AG09309 (cell line): Measurements from ENCODE around the gene UBN2.
A peak's percentile ranks its signal among the peaks of the same experiment; 100 is the strongest.

Experiments
- DNase-seq: peaks from one replicate; pipeline ENCODE4 v3.0.0-alpha.2; 2010; ENCODE audit warnings: low read depth
- H3K4me3 ChIP-seq: 2 replicates; pipeline ENCODE4 v1.5.1; 2011; ENCODE audit warnings: mild to moderate bottlenecking, low read depth, low read length, moderate library complexity; ENCODE audit not compliant: control insufficient read depth
- TF ChIP-seq, protein P1 (sequence below): IDR thresholded peaks from 2 replicates; pipeline ENCODE4 v1.5.1; 2011; ENCODE audit warnings: mild to moderate bottlenecking, low read depth, low read length, inconsistent platforms; ENCODE audit not compliant: insufficient read depth, control insufficient read depth; ENCODE audit errors: missing control alignments

Gene UBN2

DNA sequence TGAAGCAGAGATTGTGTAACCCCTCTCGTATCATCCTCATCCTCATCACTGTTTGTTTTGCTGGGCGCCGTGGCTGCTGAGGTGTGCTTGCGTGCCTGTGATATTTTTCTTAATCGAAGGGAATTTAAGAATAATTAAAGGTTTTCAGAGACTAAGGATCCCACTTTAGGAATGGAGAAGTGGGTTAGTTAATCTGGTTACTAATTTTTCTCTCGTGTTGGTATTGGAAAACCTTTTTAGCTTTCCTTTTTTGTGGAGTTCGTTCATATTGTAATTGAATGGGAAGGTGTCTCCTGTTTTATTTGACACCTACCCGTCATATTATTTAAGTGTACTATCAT, 1.3 kb downstream of the UBN2 start:
- TF ChIP-seq, protein P1, sequence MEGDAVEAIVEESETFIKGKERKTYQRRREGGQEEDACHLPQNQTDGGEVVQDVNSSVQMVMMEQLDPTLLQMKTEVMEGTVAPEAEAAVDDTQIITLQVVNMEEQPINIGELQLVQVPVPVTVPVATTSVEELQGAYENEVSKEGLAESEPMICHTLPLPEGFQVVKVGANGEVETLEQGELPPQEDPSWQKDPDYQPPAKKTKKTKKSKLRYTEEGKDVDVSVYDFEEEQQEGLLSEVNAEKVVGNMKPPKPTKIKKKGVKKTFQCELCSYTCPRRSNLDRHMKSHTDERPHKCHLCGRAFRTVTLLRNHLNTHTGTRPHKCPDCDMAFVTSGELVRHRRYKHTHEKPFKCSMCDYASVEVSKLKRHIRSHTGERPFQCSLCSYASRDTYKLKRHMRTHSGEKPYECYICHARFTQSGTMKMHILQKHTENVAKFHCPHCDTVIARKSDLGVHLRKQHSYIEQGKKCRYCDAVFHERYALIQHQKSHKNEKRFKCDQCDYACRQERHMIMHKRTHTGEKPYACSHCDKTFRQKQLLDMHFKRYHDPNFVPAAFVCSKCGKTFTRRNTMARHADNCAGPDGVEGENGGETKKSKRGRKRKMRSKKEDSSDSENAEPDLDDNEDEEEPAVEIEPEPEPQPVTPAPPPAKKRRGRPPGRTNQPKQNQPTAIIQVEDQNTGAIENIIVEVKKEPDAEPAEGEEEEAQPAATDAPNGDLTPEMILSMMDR, result no peak
- H3K4me3 ChIP-seq, result peak overlapping the region; percentile 91
- DNase-seq, result no peak

DNA sequence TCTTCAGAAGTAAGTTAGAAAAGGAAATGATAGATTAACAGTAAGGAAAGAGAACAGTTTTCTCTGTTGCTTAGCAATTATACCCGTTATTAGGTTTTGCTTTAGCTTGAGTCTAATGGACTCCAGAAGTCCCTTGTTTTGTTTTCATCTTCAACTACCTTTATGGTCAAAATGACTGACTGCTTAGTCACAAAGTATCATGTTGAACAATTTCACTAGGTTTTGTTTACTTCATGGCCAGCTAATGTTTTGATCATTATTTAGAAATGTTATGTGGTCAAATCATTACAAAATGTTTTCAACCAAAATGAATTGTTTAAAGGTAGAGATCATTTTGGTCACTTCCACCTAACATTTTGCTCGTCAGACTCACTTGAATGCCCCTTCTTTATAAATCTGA, 1.9 kb downstream of the UBN2 start:
- DNase-seq, result no peak
- H3K4me3 ChIP-seq, result peak overlapping the region; percentile 91
- TF ChIP-seq, protein P1, result no peak

DNA sequence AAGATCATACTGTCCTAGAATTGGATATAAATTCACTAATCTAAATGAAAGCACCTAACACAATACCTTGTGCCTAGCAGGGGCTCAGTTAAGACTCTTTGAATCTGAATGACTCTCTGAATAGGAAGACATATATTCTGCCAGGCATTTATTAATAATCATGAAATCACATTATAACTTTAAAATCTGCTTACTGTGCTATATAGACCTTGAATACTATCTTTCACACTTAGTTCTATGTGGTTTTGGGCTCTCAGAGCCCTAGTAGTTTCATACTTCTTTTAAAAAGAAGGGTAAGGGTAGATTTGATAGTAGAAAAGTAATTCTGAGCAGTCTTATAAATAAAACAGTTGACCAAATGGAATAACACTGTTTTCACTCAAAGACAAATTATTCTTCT, 10.2 kb downstream of the UBN2 start:
- TF ChIP-seq, protein P1, result no peak
- DNase-seq, result no peak
- H3K4me3 ChIP-seq, result no peak overlapping the region

DNA sequence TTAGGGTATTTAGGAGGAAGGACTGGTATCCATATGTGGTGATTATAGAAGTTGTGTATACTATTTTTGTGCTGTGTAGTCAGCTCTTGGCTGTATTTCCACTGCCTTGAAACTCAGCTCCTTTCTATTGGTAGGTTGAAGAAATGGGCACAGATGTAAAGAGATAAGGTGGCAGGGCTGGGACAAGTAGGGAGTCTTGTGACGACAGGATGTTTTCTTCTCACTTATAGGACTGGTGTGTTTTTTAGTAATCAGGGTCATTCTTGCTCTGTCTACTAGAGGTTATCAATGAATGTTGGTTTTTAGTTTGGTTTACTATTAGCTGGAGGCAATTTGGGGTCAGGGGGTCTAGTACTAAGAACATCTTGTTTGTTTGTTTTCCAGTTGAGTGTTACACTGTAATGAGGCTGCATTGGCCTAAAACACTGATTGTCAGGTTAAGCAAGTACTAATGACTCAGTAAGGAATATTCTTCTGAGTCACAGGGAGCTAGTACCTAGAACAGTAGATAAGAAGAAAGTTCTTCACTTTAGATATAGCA, 11.8 kb downstream of the UBN2 start:
- no peak overlapping the region for H3K4me3 ChIP-seq
- TF ChIP-seq, protein P1, result no peak
- DNase-seq, result no peak

DNA sequence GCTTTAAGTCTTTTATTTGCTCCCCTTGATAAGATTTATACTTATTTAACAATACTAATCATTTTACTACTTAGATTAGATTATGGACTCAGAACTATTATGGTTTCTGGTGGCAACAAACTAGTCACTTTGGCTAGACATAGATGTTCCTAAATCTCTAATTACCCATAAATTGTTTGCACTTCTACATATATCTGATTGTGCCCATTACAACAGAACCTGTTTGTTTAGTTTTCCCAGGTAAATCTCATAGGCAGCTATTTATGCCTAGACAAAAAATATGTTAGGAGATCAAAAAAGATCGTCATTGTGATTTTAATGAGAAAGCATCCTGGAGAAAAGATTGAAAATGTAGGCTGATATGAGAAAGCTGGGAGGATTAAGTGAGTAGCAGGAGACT, 14.4 kb downstream of the UBN2 start:
- TF ChIP-seq, protein P1, result no peak
- no peak for DNase-seq
- no peak overlapping the region for H3K4me3 ChIP-seq

DNA sequence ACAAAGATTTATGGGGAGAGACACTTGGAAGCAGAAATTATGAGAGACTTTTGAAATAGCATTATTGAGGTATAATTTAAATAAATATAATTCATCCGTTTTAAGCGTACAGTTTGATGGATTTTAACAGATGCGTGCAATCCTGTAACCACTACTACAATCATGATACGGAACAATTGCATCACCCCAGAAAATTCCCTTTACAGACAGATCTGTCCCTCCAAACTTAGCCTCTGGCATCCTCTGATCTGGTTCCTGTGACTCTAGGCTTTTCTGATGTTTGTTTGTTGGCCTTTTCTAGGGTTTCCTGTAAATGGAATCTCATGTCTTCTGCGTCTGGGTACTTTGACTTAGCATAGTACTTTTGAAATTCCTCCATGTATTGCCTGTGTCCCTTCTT, 15.5 kb downstream of the UBN2 start:
- H3K4me3 ChIP-seq, result no peak overlapping the region
- no peak for DNase-seq
- TF ChIP-seq, protein P1, result no peak

DNA sequence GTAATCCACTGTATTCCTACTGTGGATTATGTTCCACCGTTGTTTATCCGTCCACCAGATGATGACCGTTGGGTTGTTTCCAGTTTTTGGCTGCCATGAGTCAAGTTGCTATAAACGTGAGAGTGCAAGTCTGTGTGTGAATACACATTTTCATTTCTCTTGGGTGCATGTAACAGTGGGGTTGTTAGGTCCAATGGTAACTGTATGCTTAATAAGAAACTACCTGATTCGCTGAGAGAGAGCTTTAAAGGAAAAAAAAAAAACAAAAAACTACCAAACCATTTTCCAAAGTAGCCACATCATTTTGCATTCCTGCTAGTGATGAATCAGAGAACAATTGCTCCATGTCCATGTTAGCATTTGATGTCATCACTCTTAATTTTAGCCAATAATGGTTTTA, 15.9 kb downstream of the UBN2 start:
- DNase-seq, result peak; percentile 39
- TF ChIP-seq, protein P1, result no peak
- H3K4me3 ChIP-seq, result no peak overlapping the region
